Neuronal stem cell (in vitro differentiated cells): ENCODE results near the gene OCEL1.

ENCODE experiments used
- DNase-seq: peaks from one replicate; pipeline ENCODE4 v3.0.0-alpha.2; 2013; ENCODE audit warnings: low spot score
- H2AFZ ChIP-seq: one replicate; pipeline ENCODE4 v1.6.1; 2013; ENCODE audit warnings: mild to moderate bottlenecking, low read length, inconsistent platforms
- H2AK5ac ChIP-seq: 2 replicates; pipeline ENCODE4 v1.6.1; 2013; ENCODE audit warnings: low read depth, mild to moderate bottlenecking, inconsistent platforms, low read length, moderate library complexity, mixed read lengths
- H2BK120ac ChIP-seq: 2 replicates; pipeline ENCODE4 v1.6.1; 2013; ENCODE audit warnings: low read depth, mild to moderate bottlenecking, inconsistent platforms, low read length, moderate library complexity, mixed read lengths
- H2BK12ac ChIP-seq: one replicate; pipeline ENCODE4 v1.6.1; 2013; ENCODE audit warnings: low read length, inconsistent platforms
- H2BK15ac ChIP-seq: 2 replicates; pipeline ENCODE4 v1.6.1; 2013; ENCODE audit warnings: mild to moderate bottlenecking, low read length, inconsistent platforms, mixed read lengths
- H2BK5ac ChIP-seq: one replicate; pipeline ENCODE4 v1.6.1; 2013; ENCODE audit warnings: inconsistent platforms, mild to moderate bottlenecking, low read length, moderate library complexity
- H3K14ac ChIP-seq: one replicate; pipeline ENCODE4 v1.6.1; 2013; ENCODE audit warnings: low read length, inconsistent platforms
- H3K18ac ChIP-seq: 2 replicates; pipeline ENCODE4 v1.6.1; 2013; ENCODE audit warnings: low read length, inconsistent platforms
- H3K23ac ChIP-seq: 2 replicates; pipeline ENCODE4 v1.6.1; 2013; ENCODE audit warnings: low read depth, mild to moderate bottlenecking, mixed read lengths, low read length, inconsistent platforms; ENCODE audit not compliant: poor library complexity
- H3K27ac ChIP-seq: replicated peaks from 3 replicates; pipeline ENCODE4 v1.5.1; 2013; ENCODE audit warnings: low read length, inconsistent platforms
- H3K27me3 ChIP-seq, 3 experiments: 2 replicates each; pipeline ENCODE4 v1.6.1; 2013; ENCODE audit warnings: low read length in 3 of 3, mild to moderate bottlenecking in 2 of 3, inconsistent platforms in 1 of 3, low read depth in 1 of 3, mixed read lengths in 1 of 3, moderate library complexity in 1 of 3; ENCODE audit not compliant: control insufficient read depth in 3 of 3, insufficient read depth in 3 of 3
- H3K36me3 ChIP-seq, 2 donors: replicated peaks in 1 of 2; 2 replicates each; pipeline ENCODE4 v1.6.1; 2013; ENCODE audit warnings: low read length in 2 of 2; ENCODE audit not compliant: control insufficient read depth in 2 of 2, insufficient read depth in 2 of 2
- H3K4ac ChIP-seq: 2 replicates; pipeline ENCODE4 v1.6.1; 2013; ENCODE audit warnings: inconsistent platforms, mild to moderate bottlenecking, low read length, moderate library complexity
- H3K4me1 ChIP-seq, 2 donors: 1 replicate in 1 of 2; 2 replicates in 1 of 2; pipeline ENCODE4 v1.6.1; 2013; ENCODE audit warnings: low read length in 2 of 2, low read depth in 1 of 2; ENCODE audit not compliant: control insufficient read depth in 2 of 2, insufficient read depth in 1 of 2
- H3K4me2 ChIP-seq: one replicate; pipeline ENCODE4 v1.6.1; 2013; ENCODE audit warnings: mild to moderate bottlenecking, low read length, inconsistent platforms; ENCODE audit not compliant: insufficient read depth, poor library complexity, severe bottlenecking
- H3K4me3 ChIP-seq, 2 donors: 2 replicates each; pipeline ENCODE4 v1.5.1; 2013; ENCODE audit warnings: low read length in 2 of 2, mild to moderate bottlenecking in 2 of 2, inconsistent platforms in 1 of 2, moderate library complexity in 1 of 2
- H3K79me1 ChIP-seq: one replicate; pipeline ENCODE4 v1.6.1; 2013; ENCODE audit warnings: low read depth, mild to moderate bottlenecking, inconsistent platforms, low read length, moderate library complexity
- H3K9ac ChIP-seq: one replicate; pipeline ENCODE4 v1.6.1; 2013; ENCODE audit warnings: mild to moderate bottlenecking, low read depth, low read length, inconsistent platforms; ENCODE audit not compliant: poor library complexity
- H3K9me3 ChIP-seq, 2 donors: replicated peaks in 1 of 2; 2 replicates each; pipeline versions ENCODE3 to v1.6.1; 2013; ENCODE audit warnings: low read length in 2 of 2, mild to moderate bottlenecking in 2 of 2, inconsistent platforms in 1 of 2, low read depth in 1 of 2, mixed read lengths in 1 of 2, moderate library complexity in 1 of 2; ENCODE audit not compliant: control insufficient read depth in 2 of 2, insufficient read depth in 1 of 2
- H4K8ac ChIP-seq: one replicate; pipeline ENCODE4 v1.6.1; 2013; ENCODE audit warnings: low read depth, mild to moderate bottlenecking, inconsistent platforms, low read length, moderate library complexity
- H4K91ac ChIP-seq: one replicate; pipeline ENCODE4 v1.6.1; 2013; ENCODE audit warnings: low read length, low read depth, mild to moderate bottlenecking, inconsistent platforms; ENCODE audit not compliant: poor library complexity
- WGBS, 2 donors: extraction: QIAGEN DNeasy Blood & Tissue Kit; methylation state at CpG; one replicate each; pipeline ENCODE4 v1.1.7; 2013; ENCODE audit warnings: missing lambda C conversion rate in 2 of 2, mixed read lengths in 1 of 2; ENCODE audit not compliant: insufficient read length in 2 of 2, insufficient replicate concordance in 1 of 2; ENCODE audit errors: extremely low coverage in 2 of 2; 5-methylcytosine and 5-hydroxymethylcytosine counted together

Gene OCEL1

DNA sequence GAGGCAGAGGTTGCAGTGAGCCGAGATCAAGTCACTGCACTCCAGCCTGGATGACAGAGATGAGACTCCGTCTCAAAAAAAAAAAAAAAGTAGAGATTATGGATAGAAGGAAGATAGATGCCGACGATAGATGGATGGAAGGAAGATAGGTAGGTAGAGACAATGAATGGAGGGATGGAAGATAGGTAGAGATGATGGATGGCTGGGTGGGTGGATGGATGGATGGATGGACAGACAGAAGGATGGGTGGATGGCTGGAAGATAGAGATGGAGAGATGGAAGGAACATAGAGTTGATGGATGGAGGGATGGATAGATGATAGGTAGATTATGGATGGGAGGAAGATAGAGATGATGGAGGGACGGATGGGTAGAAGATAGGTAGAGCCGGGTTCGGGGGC is 29.4 kb upstream of the OCEL1 start:
- Histone ChIP-seq H3K4ac (no peak overlapping the region), H3K4me3 (no peak overlapping the region), H3K27me3 (no peaks in the 10 kb centered on the region), H4K91ac (no peak overlapping the region), H3K23ac (no peak overlapping the region), H3K27ac (no peak overlapping the region), H2AFZ (no peak overlapping the region), H3K14ac (no peak overlapping the region), H3K9me3 (no peaks in the 10 kb centered on the region), H2BK5ac (no peak overlapping the region), H3K4me1 (no peaks in the 10 kb centered on the region), H3K79me1 (peaks cover 1% of the 10 kb centered on the region), H3K4me2 (no peak overlapping the region), H3K9ac (no peak overlapping the region), H2BK15ac (no peak overlapping the region), H3K18ac (no peak overlapping the region), H2BK120ac (no peak overlapping the region), H3K36me3 (peaks cover 40 to 91% of the 10 kb centered on the region in 2 donors), H2BK12ac (no peak overlapping the region), H2AK5ac (no peak overlapping the region), H4K8ac (no peak overlapping the region)
- no peak for DNase-seq
- WGBS, 2 donors: 100% methylated on average over 3 of the region's 7 CpGs; no CpG with 5 or more reads in 1 of the 2 donors

DNA sequence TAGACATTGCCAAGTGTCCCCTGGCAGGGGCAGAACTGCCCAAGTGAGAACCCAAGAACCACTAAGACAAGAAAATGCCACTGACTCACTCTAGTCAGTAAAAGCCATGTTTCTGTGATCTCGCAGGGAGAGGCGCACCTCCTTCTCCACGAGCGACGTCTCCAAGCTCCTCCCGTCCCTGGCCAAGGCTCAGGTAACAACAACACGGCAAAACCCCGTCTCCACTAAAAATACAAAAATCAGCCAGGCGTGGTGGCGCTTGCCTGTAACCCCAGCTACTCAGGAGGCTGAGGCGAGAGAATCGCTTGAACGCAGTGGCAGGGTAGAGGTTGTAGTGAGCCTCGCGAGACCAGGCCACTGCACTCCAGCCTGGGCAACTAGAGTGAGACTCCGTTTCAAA is 28.4 kb upstream of the OCEL1 start:
- no peak overlapping the region for H2BK5ac ChIP-seq
- H2BK15ac ChIP-seq: no peak overlapping the region
- no peak overlapping the region for H2AK5ac ChIP-seq
- no peaks in the 10 kb centered on the region for H3K4me1 ChIP-seq
- H3K4me3 ChIP-seq: no peak overlapping the region
- no peak overlapping the region for H3K4ac ChIP-seq
- no peak overlapping the region for H3K14ac ChIP-seq
- H3K9me3 ChIP-seq: peaks cover 0 to 4% of the 10 kb centered on the region in 2 donors
- no peak overlapping the region for H3K4me2 ChIP-seq
- no peak overlapping the region for H2BK120ac ChIP-seq
- H4K8ac ChIP-seq: no peak overlapping the region
- H2BK12ac ChIP-seq: no peak overlapping the region
- no peak overlapping the region for H4K91ac ChIP-seq
- H3K23ac ChIP-seq: no peak overlapping the region
- no peak overlapping the region for H3K9ac ChIP-seq
- no peak for DNase-seq
- H3K27ac ChIP-seq: no peak overlapping the region
- H2AFZ ChIP-seq: no peak overlapping the region
- peaks cover 3% of the 10 kb centered on the region for H3K79me1 ChIP-seq
- no CpG with 5 or more reads among the region's 16 CpGs for WGBS, 2 donors
- H3K36me3 ChIP-seq: peaks cover 47 to 95% of the 10 kb centered on the region in 2 donors
- H3K18ac ChIP-seq: no peak overlapping the region
- H3K27me3 ChIP-seq: no peaks in the 10 kb centered on the region

DNA sequence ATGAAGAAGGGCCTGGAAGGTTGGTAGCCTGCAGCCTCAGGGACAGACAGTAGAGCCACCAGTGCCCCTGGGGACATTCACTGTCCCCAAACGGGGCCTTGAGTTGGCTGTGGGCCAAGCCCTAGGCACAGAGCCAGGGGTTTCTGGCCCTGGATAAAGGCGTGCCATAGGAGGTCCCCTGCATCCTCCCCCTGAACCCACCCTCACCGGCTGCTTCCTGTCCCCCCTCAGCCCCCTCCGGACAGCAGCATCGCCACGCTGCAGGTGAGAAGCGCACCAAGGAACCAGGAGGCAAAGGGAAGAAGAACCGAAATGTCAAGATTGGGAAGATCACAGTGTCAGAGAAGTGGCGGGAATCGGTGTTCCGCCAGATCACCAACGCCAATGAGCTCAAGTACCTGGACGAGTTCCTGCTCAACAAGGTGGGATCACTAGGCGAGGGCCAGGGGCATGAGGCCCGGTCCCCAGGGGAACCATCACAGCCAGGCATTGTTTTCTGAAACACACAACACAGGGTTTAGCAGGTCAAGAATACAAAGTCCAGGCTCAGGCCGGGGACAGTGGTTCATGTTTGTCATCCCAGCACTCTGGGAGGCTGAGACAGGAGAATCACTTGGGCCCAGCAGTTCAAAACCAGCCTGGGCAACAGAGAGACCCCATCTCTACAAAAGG is 25.5 kb upstream of the OCEL1 start:
- Histone ChIP-seq H2BK5ac (no peak overlapping the region), H3K18ac (no peak overlapping the region), H2BK120ac (no peak overlapping the region), H3K9ac (no peak overlapping the region), H3K79me1 (peaks cover 6% of the 10 kb centered on the region), H2AFZ (no peak overlapping the region), H2BK12ac (no peak overlapping the region), H4K8ac (no peak overlapping the region), H3K14ac (no peak overlapping the region), H2BK15ac (no peak overlapping the region), H2AK5ac (no peak overlapping the region), H3K27ac (no peak overlapping the region), H3K23ac (no peak overlapping the region), H3K4ac (no peak overlapping the region), H3K9me3 (peaks cover 0 to 4% of the 10 kb centered on the region in 2 donors), H3K4me3 (no peak overlapping the region), H3K27me3 (no peaks in the 10 kb centered on the region), H3K4me2 (no peak overlapping the region), H3K4me1 (no peaks in the 10 kb centered on the region), H3K36me3 (peaks cover 31 to 90% of the 10 kb centered on the region in 2 donors), H4K91ac (no peak overlapping the region)
- no peak for DNase-seq
- no CpG with 5 or more reads among the region's 16 CpGs for WGBS, 2 donors

DNA sequence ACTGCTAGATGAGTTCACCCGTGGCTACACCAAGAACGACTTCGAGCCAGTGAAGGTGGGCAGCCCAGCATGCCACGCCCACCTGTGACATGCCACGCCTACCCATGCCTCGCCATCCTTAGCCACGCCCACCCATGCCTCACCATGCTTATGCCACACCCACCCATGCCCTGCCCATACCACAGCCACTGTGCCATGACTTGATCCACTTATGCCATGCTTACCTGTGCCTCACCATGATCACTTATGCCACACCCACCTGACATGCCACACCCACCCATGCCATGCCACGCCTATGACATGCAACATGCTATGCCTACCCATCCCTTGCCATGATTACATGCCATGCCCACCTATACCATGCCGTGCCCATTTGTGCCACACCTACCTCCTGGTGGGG is 23.8 kb upstream of the OCEL1 start:
- Histone ChIP-seq H3K79me1 (peaks cover 6% of the 10 kb centered on the region), H3K4me1 (no peaks in the 10 kb centered on the region), H3K27me3 (no peaks in the 10 kb centered on the region), H2BK15ac (no peak overlapping the region), H2AFZ (no peak overlapping the region), H3K4me3 (peak overlapping the region in 1 of 2 donors; percentile 20), H3K4ac (no peak overlapping the region), H3K9ac (peak overlapping the region; percentile 70), H3K27ac (no peak overlapping the region), H3K23ac (no peak overlapping the region), H3K4me2 (no peak overlapping the region), H4K8ac (no peak overlapping the region), H3K14ac (no peak overlapping the region), H3K36me3 (peaks cover 37 to 94% of the 10 kb centered on the region in 2 donors), H2AK5ac (no peak overlapping the region), H4K91ac (no peak overlapping the region), H3K9me3 (peaks cover 4 to 6% of the 10 kb centered on the region in 2 donors), H3K18ac (no peak overlapping the region), H2BK12ac (no peak overlapping the region), H2BK120ac (no peak overlapping the region), H2BK5ac (no peak overlapping the region)
- no CpG with 5 or more reads among the region's 9 CpGs for WGBS, 2 donors
- DNase-seq: no peak
